Stomach (tissue), 9 donors: Measurements from ENCODE around the gene ARF6. TPM values are rescaled to one million over a fixed set of nuclear protein-coding genes. Genes with fewer than 3 reads are reported as not detected.
"Not testable (repeated sequence)": the region's sequence is repeated elsewhere in the genome, so short reads cannot be mapped to it uniquely, and the experiment has no call there.

Experiments used
- DNase-seq, 2 donors: peaks; one replicate each; pipeline versions ENCODE4 v3.0.0 to v3.0.0-alpha.2; 2013 to 2019
- H3K27ac ChIP-seq, 5 donors: fragments of 200-600 bp in 4 of 5; sonication (generic) in 4 of 5; one replicate each; pipeline ENCODE4 v1.5.1; 2013 to 2019; ENCODE audit warnings: mild to moderate bottlenecking in 1 of 5, moderate library complexity in 1 of 5
- H3K27me3 ChIP-seq, 3 donors: fragments of 200-600 bp; sonication (generic); one replicate each; pipeline ENCODE4 v1.5.1; 2017 to 2019; ENCODE audit warnings: mixed run types in 1 of 3
- H3K36me3 ChIP-seq, 4 donors: fragments of 200-600 bp; sonication (generic); 1 replicate in 3 of 4; 2 replicates in 1 of 4; pipeline ENCODE4 v1.5.1; 2016 to 2019
- H3K4me1 ChIP-seq, 4 donors: fragments of 200-600 bp; sonication (generic); one replicate each; pipeline ENCODE4 v1.5.1; 2016 to 2019
- H3K4me3 ChIP-seq, 4 donors: fragments of 200-600 bp; sonication (generic) in 3 of 4; one replicate each; pipeline ENCODE4 v1.5.1; 2016 to 2019; ENCODE audit warnings: mild to moderate bottlenecking in 1 of 4
- H3K9me3 ChIP-seq, 4 donors: fragments of 200-600 bp; sonication (generic); one replicate each; pipeline ENCODE4 v1.5.1; 2016 to 2019
- EP300 ChIP-seq: sonication (generic); formaldehyde crosslinking; IDR thresholded peaks from one replicate; pipeline ENCODE4 v1.6.1; 2017; ENCODE audit warnings: antibody characterized with exemption
- POLR2A ChIP-seq, 4 donors: fragments of 450-650 bp; IDR thresholded peaks; one replicate each; pipeline ENCODE4 v1.6.1; 2016; ENCODE audit warnings: antibody characterized with exemption in 4 of 4, control low read depth in 2 of 4, mild to moderate bottlenecking in 1 of 4, moderate library complexity in 1 of 4
- POLR2AphosphoS5 ChIP-seq, 3 donors: sonication (generic); formaldehyde crosslinking; IDR thresholded peaks; one replicate each; pipeline ENCODE4 v1.6.1; 2016; ENCODE audit warnings: antibody characterized with exemption in 3 of 3
- WGBS, 5 donors: extraction: QIAGEN DNeasy Blood & Tissue Kit in 3 of 5; methylation state at CpG; one replicate each; pipeline versions ENCODE4 v1.1.5 to v1.1.7; 2013 to 2018; 5-methylcytosine and 5-hydroxymethylcytosine counted together
- intact Hi-C: fragments of 100-400 bp; cut with DNase I; formaldehyde crosslinking; loops from one replicate; pipeline ENCODE4 v1.15.1; 2023; ENCODE audit warnings: low total_unique reads
- polyA plus RNA-seq, 3 donors: library from polyadenylated mRNA; stranded (reverse); fragments of 200-250 nt; gene quantifications; one replicate each; pipeline ENCODE4 v1.2.3, GENCODE V29; 2013
- total RNA-seq, 5 donors: library from RNA; depleted of rRNA; stranded (reverse); fragments of >200 nt; gene quantifications; one replicate each; pipeline versions ENCODE4 v1.1.0 to v1.2.3, GENCODE V29; 2014 to 2016
- TF ChIP-seq, protein P1 (sequence below), 7 experiments: fragments of 450-650 bp in 4 of 7; fragments of 200-600 bp in 3 of 7; sonication (generic) in 3 of 7; IDR thresholded peaks; one replicate each; pipeline ENCODE4 v1.5.1; 2016 to 2019; ENCODE audit warnings: antibody characterized with exemption in 7 of 7, control low read depth in 2 of 7, mild to moderate bottlenecking in 1 of 7
- donor health status: healthy with polysubstance abuse.
- donor health status: Bipolar disorder and iron deficiency.
- donor health status: healthy.

ARF6 gene
- total and polyA plus RNA-seq, 8 donors: 19.8 to 104 (median 48.4) TPM

DNA sequence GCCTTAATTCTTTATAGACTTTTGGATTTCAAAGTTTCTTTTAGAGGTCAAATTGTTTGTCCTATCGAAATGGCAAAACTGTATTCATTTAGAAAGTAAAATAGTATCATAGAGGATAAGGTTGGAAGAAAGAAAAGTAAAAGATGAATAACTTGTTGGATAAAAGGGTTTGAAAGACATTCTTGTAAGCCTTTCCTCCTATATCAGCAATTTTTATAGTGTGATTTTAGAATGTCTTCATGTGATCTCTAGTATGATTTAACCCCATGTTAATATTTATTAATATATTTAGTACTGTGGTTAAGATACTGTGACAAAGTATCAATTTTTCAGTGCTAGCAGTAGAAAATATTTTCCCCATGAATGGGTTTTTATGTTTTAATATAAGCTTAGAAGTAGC lies 4.5 kb downstream of the ARF6 start:
- Histone ChIP-seq H3K9me3 (no peaks in the 10 kb centered on the region), H3K36me3 (peaks cover 0 to 5% (median 2%) of the 10 kb centered on the region in 4 donors), H3K27me3 (no peaks in the 10 kb centered on the region), H3K27ac (peak overlapping the region in 4 of 5 donors; percentile 38 to 100 (median 100)), H3K4me3 (peak overlapping the region in 1 of 4 donors; percentile 92), H3K4me1 (peaks cover 25 to 57% (median 36%) of the 10 kb centered on the region in 4 donors)
- intact Hi-C loops: no loop called here
- DNase-seq: no peak
- no peak for TF ChIP-seq POLR2A (IDR thresholded peaks at IDR 0.05)
- TF ChIP-seq, protein P1, sequence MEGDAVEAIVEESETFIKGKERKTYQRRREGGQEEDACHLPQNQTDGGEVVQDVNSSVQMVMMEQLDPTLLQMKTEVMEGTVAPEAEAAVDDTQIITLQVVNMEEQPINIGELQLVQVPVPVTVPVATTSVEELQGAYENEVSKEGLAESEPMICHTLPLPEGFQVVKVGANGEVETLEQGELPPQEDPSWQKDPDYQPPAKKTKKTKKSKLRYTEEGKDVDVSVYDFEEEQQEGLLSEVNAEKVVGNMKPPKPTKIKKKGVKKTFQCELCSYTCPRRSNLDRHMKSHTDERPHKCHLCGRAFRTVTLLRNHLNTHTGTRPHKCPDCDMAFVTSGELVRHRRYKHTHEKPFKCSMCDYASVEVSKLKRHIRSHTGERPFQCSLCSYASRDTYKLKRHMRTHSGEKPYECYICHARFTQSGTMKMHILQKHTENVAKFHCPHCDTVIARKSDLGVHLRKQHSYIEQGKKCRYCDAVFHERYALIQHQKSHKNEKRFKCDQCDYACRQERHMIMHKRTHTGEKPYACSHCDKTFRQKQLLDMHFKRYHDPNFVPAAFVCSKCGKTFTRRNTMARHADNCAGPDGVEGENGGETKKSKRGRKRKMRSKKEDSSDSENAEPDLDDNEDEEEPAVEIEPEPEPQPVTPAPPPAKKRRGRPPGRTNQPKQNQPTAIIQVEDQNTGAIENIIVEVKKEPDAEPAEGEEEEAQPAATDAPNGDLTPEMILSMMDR (IDR thresholded peaks at IDR 0.05): no peak
- TF ChIP-seq EP300: no peak
- no peak for TF ChIP-seq POLR2AphosphoS5 (IDR thresholded peaks at IDR 0.05)
- WGBS, 5 donors: 28 to 37% (median 33%) methylated on average over 1 of the region's 1 CpG

- Histone ChIP-seq H3K36me3 (peaks cover 0 to 5% (median 2%) of the 10 kb centered on the region in 4 donors), H3K4me3 (peak overlapping the region in 2 of 4 donors; percentile 6 to 92), H3K27ac (peak overlapping the region in 4 of 5 donors; percentile 38 to 100 (median 70)), H3K4me1 (peaks cover 25 to 57% (median 36%) of the 10 kb centered on the region in 4 donors), H3K9me3 (no peaks in the 10 kb centered on the region), H3K27me3 (no peaks in the 10 kb centered on the region)
- TF ChIP-seq, protein P1 (IDR thresholded peaks at IDR 0.05): no peak
- TF ChIP-seq POLR2AphosphoS5 (IDR thresholded peaks at IDR 0.05): peak in 1 of 3 donors; percentile 39
- WGBS, 5 donors: 31 to 48% (median 37%) methylated on average over 1 of the region's 1 CpG
- intact Hi-C loops: no loop called here
- DNase-seq: peak; percentile 42 to 66
Measured at GRCh38 chr14:49897965-49898364, 5.1 kb downstream of the ARF6 start.

DNA sequence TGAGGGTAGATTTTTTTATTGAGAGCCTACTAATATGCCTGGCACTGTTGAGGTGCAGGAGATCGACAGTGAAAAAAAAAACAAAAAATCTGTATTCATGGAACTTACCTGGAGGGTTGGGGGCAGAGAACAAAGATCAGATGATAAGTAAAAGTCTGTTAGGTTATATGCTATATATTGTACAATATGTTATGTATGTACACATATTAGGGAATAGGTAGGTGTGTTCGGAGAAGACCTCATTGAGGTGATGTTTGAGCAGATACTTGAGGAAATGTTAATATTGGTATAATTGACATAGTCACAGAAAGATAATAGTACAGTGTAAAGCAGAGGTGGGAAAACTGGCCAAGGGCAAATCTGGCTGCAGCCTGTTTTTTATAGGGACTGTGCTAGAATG lies 5.6 kb downstream of the ARF6 start:
- Histone ChIP-seq H3K27ac (peak overlapping the region in 4 of 5 donors; percentile 38 to 100 (median 70)), H3K9me3 (no peaks in the 10 kb centered on the region), H3K4me1 (peaks cover 25 to 57% (median 36%) of the 10 kb centered on the region in 4 donors), H3K36me3 (peaks cover 0 to 5% (median 2%) of the 10 kb centered on the region in 4 donors), H3K27me3 (no peaks in the 10 kb centered on the region), H3K4me3 (peak overlapping the region in 2 of 4 donors; percentile 6 to 92)
- 49 to 85% (median 69%) methylated on average over 2 of the region's 2 CpGs for whole genome bisulfite sequencing, 5 donors
- intact Hi-C loops: no loop called here
- TF ChIP-seq, protein P1 (IDR thresholded peaks at IDR 0.05): no peak
- no peak for TF ChIP-seq EP300
- no peak for TF ChIP-seq POLR2AphosphoS5 (IDR thresholded peaks at IDR 0.05)
- no peak for TF ChIP-seq POLR2A (IDR thresholded peaks at IDR 0.05)
- no peak for DNase-seq

GRCh38 chr14:49900973-49901372 lies 8.1 kb downstream of the ARF6 start:
- no peak for DNase-seq
- H3K4me3 ChIP-seq: no peak overlapping the region
- peaks cover 19 to 36% (median 26%) of the 10 kb centered on the region in 4 donors for H3K4me1 ChIP-seq
- no peak overlapping the region for H3K27ac ChIP-seq
- TF ChIP-seq, protein P1 (IDR thresholded peaks at IDR 0.05): no peak
- TF ChIP-seq POLR2AphosphoS5 (IDR thresholded peaks at IDR 0.05) (no peak), EP300 (no peak), POLR2A (IDR thresholded peaks at IDR 0.05) (no peak)
- intact Hi-C loops: no loop called here
- 81 to 100% (median 90%) methylated on average over 1 of the region's 1 CpG for WGBS, 5 donors
- no peaks in the 10 kb centered on the region for H3K27me3 ChIP-seq
- no peaks in the 10 kb centered on the region for H3K9me3 ChIP-seq
- no peaks in the 10 kb centered on the region for H3K36me3 ChIP-seq

DNA sequence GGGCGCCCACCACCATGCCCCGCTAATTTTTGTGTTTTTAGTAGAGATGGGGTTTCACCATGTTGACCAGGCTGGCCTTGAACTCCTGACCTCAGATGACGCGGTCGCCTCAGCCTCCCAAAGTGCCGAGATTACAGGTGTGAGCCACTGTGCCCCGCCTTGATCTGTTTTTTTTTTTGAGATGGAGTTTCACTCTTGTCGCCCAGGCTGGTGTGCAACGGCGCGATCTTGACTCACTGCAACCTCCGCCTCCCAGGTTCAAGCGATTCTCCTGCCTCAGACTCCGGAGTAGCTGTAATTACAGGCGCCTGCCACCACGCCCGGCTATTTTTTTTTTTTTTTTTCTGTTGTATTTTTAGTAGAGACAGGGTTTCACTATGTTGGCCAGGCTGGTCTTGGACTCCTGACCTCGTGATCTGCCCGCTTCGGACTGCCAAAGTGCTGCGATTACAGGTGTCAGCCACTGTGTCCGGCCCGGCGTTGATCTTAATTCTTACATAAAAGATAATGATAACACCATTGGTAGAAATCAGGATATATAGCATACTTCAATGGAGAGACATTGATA lies 9.9 kb downstream of the ARF6 start:
- intact Hi-C loops, H3K36me3 ChIP-seq, DNase-seq, H3K27ac ChIP-seq, H3K4me3 ChIP-seq, H3K9me3 ChIP-seq, H3K27me3 ChIP-seq: not testable (repeated sequence)
- H3K4me1 ChIP-seq: peaks cover 1 to 25% (median 10%) of the 10 kb centered on the region in 4 donors
- WGBS, 5 donors: 70 to 78% (median 75%) methylated on average over 23 to 24 of the region's 24 CpGs
